ENCODE data around the gene FAM181A.

- TF ChIP-seq RAD21 (conservative IDR thresholded peaks at IDR 0.05) (no peak), CTCF (IDR thresholded peaks at IDR 0.05; ENCODE audit: poor library complexity, severe bottlenecking) (no peak)
- TF ChIP-seq, protein P1, sequence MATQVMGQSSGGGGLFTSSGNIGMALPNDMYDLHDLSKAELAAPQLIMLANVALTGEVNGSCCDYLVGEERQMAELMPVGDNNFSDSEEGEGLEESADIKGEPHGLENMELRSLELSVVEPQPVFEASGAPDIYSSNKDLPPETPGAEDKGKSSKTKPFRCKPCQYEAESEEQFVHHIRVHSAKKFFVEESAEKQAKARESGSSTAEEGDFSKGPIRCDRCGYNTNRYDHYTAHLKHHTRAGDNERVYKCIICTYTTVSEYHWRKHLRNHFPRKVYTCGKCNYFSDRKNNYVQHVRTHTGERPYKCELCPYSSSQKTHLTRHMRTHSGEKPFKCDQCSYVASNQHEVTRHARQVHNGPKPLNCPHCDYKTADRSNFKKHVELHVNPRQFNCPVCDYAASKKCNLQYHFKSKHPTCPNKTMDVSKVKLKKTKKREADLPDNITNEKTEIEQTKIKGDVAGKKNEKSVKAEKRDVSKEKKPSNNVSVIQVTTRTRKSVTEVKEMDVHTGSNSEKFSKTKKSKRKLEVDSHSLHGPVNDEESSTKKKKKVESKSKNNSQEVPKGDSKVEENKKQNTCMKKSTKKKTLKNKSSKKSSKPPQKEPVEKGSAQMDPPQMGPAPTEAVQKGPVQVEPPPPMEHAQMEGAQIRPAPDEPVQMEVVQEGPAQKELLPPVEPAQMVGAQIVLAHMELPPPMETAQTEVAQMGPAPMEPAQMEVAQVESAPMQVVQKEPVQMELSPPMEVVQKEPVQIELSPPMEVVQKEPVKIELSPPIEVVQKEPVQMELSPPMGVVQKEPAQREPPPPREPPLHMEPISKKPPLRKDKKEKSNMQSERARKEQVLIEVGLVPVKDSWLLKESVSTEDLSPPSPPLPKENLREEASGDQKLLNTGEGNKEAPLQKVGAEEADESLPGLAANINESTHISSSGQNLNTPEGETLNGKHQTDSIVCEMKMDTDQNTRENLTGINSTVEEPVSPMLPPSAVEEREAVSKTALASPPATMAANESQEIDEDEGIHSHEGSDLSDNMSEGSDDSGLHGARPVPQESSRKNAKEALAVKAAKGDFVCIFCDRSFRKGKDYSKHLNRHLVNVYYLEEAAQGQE (IDR thresholded peaks at IDR 0.05; ENCODE audit: borderline replicate concordance), result no peak
Measured at GRCh38 chr14:93949511-93950075, 22.4 kb downstream of the FAM181A start.
